Epithelial cell of esophagus (primary cell): Measurements from ENCODE around the gene MYF6.

ENCODE experiments used
- DNase-seq: peaks from one replicate; pipeline ENCODE4 v3.0.0; 2010; ENCODE audit warnings: low read depth
- H3K4me3 ChIP-seq: 2 replicates; pipeline ENCODE4 v1.5.1; 2011; ENCODE audit warnings: mild to moderate bottlenecking, low read length, control low read depth
- CTCF ChIP-seq: IDR thresholded peaks from 2 replicates; pipeline ENCODE4 v1.5.1; 2011; ENCODE audit warnings: low read depth, mild to moderate bottlenecking, low read length, control low read depth, inconsistent platforms; ENCODE audit not compliant: insufficient read depth; ENCODE audit errors: missing control alignments

MYF6 gene

GRCh38 chr12:80711866-80712265 is 4.4 kb downstream of the MYF6 start:
- H3K4me3 ChIP-seq: no peak overlapping the region
- TF ChIP-seq CTCF: no peak
- no peak for DNase-seq

- H3K4me3 ChIP-seq: no peak overlapping the region
- DNase-seq: no peak
- no peak for TF ChIP-seq CTCF
These were observed 5.4 kb downstream of the MYF6 start for GRCh38 chr12:80712866-80713265.

GRCh38 chr12:80713419-80713818 is 6.0 kb downstream of the MYF6 start:
- no peak for DNase-seq
- no peak overlapping the region for H3K4me3 ChIP-seq
- no peak for TF ChIP-seq CTCF

- TF ChIP-seq CTCF: no peak
- peak; percentile 4 for DNase-seq
- H3K4me3 ChIP-seq: no peak overlapping the region
These were observed 6.6 kb downstream of the MYF6 start for GRCh38 chr12:80714055-80714454.

GRCh38 chr12:80714846-80715245 is 7.4 kb downstream of the MYF6 start:
- no peak for TF ChIP-seq CTCF
- no peak for DNase-seq

GRCh38 chr12:80715713-80716249 is 8.3 kb downstream of the MYF6 start:
- DNase-seq: no peak
- no peak for TF ChIP-seq CTCF
- H3K4me3 ChIP-seq: no peak overlapping the region

More at GRCh38 chr12:80714846-80715245, 7.4 kb downstream of the MYF6 start:
- H3K4me3 ChIP-seq: no peak overlapping the region

- DNase-seq: no peak
- TF ChIP-seq CTCF: no peak
- H3K4me3 ChIP-seq: no peak within 1 kb of the TSS
These were observed 9.4 kb downstream of the MYF6 start, which contains the start of gene MYF5 for GRCh38 chr12:80716696-80717469. TSS of gene MYF5 (plus strand) at chr12:80716912. CDS start at chr12:80717064, 152 bp downstream.
